ENCODE measurements around the gene LETMD1.
"Not testable (repeated sequence)": the region's sequence is repeated elsewhere in the genome, so short reads cannot be mapped to it uniquely, and the experiment has no call there.

Gene LETMD1, protein sequence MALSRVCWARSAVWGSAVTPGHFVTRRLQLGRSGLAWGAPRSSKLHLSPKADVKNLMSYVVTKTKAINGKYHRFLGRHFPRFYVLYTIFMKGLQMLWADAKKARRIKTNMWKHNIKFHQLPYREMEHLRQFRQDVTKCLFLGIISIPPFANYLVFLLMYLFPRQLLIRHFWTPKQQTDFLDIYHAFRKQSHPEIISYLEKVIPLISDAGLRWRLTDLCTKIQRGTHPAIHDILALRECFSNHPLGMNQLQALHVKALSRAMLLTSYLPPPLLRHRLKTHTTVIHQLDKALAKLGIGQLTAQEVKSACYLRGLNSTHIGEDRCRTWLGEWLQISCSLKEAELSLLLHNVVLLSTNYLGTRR

DNA sequence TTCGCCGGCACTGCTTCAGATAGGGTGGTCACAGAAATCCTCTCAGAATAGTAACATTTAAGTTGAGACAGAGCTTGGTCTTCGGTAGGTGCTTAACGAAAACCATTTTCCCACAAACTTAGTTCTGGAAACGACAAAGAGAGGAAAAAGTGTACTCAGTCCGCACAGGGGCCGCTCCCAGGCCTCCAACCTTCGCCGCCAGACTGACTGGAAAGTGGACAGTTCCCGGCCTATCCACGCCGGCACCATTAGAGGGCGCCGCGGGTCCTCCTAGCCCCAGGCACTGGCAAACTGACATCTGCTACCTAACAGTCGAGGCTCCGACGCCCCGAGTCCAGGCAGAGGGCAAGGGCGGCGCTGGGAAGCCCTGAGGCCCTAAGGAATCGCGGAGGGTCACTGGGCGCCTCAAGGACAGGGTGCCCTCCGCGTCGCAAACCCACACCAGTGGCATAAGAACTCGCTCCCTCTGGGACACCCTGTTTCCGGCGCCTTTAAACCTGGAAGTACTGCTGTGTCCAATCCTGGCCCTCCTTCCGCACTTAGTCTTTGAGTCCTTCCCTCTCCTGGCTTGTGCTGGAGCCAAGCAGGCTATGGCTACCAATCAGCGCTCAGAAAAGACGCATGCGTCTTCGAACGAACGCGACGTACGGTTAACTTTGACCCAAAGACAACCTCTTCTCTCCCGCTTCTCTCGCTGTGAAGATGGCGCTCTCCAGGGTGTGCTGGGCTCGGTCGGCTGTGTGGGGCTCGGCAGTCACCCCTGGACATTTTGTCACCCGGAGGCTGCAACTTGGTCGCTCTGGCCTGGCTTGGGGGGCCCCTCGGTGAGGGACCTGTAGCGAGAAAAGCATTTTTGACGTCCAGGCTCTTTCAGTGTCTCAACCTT, at the start of gene LETMD1:
Gene LETMD1 (plus strand): TSS at position 673 of the 886 bp plus-strand sequence. CDS start 30 bp downstream, at position 703.
- peak; percentile 100 for DNase-seq
- in situ Hi-C loops (cut with HindIII; ENCODE audit: low pct_ligation_motif_present, low pct_unique_long_range_greater_than_20kb, low sequenced_read_pairs): no loop called here

DNA sequence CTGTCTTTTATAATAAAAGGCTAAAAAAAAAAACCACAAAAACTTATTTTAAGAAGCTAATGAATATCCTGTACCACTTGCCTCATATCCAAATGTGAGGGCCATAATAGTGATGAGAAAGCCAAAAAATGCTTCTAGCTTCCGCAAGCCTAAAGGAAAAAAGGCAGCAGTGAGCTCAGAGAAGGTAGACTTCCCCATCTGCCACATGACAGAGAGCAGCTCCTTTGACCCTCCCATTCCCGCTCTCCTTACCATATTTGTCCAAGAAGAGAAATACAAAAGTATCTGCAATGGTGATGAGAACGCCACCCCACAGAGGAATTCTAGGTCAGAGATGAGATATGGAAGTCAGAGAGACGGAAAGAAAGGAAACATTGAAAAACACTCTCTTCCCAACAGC, 49.0 kb upstream of the LETMD1 start:
- no peak for DNase-seq
- in situ Hi-C loops (cut with HindIII; ENCODE audit: low pct_ligation_motif_present, low pct_unique_long_range_greater_than_20kb, low sequenced_read_pairs): no loop called here

DNA sequence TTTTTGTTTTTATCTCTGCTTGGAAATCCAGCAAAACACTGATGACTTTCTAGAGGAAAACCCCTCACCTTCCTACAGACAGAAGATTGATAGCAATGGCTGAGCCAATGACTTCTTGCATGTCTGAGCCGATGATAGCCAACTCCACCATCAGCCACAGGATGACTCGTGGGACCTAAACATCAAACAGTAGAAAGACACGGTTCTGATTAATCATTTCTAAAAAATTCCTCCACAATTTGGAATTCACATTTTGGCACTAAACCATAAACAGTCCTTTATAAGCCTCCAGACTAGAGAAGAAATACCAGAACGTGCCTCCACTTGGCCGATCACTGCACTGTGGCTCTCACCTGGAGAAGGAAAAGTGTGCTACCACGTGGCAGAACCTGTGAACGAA, 47.9 kb upstream of the LETMD1 start:
- peak; percentile 73 for DNase-seq
- in situ Hi-C loops (cut with HindIII; ENCODE audit: low pct_ligation_motif_present, low pct_unique_long_range_greater_than_20kb, low sequenced_read_pairs): no loop called here

DNA sequence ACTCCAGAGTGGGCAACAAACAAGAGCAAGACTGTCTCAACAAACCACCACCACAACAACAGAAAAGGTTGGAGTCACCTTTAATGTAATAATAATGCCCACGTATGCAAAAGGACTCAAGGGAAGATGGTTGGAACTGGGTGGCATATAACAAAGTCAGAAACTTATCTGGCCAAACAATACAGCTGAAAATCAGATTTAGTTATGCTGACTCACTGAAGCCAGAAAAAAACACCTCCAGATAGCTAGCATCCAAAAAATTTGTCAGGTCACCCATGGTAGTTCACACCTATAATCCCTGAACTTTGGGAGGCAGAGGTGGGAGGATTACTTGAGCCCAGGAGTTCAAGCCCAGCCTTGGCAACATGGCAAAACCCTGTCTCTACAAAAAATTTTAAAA, 46.3 kb upstream of the LETMD1 start:
- no peak for DNase-seq
- in situ Hi-C loops (cut with HindIII; ENCODE audit: low pct_ligation_motif_present, low pct_unique_long_range_greater_than_20kb, low sequenced_read_pairs): no loop called here

DNA sequence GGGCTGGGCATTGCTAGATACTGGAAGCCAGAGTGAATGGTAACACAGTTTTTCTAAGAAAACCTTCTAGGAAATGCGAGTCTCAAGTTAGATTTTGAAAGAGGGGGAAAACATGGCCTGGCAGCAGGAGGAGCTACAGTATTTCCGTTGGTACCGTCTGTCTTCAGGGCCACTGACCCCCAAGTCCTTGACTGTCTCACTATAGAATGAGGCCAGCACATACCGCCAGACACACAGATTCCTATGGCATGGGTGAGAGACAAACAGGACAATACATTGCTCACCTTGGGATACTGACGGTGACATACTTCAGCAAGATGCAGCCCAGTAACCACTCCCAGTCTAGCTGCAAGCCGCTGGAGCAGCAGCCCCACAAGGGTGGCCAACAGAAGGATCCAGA, 43.6 kb upstream of the LETMD1 start:
- no peak for DNase-seq
- in situ Hi-C loops (cut with HindIII; ENCODE audit: low pct_ligation_motif_present, low pct_unique_long_range_greater_than_20kb, low sequenced_read_pairs): no loop called here

DNA sequence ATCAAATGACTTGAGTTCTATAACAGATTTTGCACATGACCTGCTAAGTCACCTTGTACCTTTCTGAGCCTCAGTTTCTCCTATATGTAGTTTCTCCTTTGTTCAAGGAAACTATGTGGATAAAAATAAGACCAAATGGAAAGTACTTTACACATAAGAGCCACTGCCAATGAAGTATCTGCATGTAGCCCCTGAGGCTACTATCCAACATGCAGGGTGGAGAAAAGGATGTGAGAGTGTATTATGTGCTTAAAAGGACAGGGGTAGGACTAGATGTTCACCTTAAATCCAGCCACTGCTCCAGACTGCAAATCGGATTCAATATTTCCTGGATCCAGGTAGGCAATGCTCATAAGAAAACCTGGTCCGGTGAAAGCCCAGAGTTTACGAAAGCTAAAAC, 43.1 kb upstream of the LETMD1 start:
- in situ Hi-C loops (cut with HindIII; ENCODE audit: low pct_ligation_motif_present, low pct_unique_long_range_greater_than_20kb, low sequenced_read_pairs): no loop called here
- DNase-seq: no peak

DNA sequence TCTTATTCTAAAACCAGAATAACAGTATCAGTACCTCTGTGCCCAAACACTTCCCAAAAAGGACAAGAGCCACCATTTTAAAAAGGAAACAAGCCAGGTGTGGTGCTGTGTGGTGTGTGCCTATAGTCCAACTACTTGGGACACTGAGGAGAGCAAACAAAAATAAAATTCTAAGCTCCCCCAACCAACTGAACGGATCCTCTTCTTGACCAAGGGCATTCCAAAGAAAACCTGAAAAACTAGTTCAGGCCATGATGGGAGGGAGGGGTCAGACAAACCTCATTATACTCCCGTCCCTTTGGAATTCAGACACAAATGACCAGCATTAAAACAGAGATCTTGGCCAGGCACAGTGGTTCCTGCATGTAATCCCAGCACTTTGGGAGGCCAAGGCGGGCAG, 42.5 kb upstream of the LETMD1 start:
- DNase-seq: no peak

DNA sequence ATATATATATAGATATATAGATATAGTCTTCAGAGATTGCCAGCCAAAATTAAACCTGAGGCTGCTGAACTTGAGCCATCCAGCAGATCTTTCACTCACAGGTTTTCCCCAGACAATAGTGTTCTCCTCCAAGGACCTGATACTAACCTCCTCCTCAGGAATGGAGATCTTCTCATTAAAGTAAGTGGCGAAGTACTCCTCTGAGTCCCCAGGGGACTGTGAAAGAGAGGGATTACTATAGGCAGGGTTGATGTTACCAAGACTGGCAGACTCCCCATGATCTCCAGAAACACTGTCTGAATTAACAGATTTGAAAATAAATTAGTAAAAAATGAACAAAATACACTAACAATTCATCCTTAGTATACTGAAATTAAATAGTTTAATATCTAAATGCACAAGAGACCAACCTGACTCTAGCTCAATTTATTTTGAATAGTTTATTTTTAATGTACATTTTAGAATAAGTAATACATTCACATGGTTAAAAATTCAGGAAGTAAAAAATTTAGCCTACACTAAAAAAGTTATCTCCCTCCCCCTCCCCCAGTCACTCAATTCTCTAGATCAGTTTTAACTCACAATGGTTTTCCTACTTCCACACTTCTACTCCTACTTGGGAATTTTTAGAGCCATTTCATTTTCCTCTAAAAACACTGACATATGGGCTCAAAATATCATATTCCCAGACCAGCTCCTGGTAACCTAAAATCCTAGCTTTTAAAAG, 39.6 kb upstream of the LETMD1 start:
- in situ Hi-C loops (cut with HindIII; ENCODE audit: low pct_ligation_motif_present, low pct_unique_long_range_greater_than_20kb, low sequenced_read_pairs): no loop called here
- no peak for DNase-seq

More for the DNA sequence above, 42.5 kb upstream of the LETMD1 start:
- in situ Hi-C loops (cut with HindIII; ENCODE audit: low pct_ligation_motif_present, low pct_unique_long_range_greater_than_20kb, low sequenced_read_pairs): no loop called here

DNA sequence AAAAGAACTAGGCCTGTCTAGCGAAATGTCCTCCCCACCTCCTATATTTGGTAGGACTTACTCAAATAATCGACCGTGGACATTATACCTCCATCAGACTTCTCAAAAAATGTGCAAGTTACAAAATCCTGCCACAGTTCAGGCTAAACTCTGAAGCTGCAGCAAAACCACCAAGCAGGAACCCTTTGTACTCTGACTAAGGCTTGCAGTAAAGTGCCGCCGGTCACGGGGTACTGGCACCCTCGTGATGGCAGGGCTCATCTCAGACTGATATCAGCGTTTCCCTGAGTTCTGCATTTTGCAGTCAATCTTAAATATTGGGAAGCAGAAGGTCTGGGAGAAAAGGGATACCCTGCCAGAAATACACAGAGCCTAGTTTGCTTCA, 39.1 kb upstream of the LETMD1 start:
- in situ Hi-C loops (cut with HindIII; ENCODE audit: low pct_ligation_motif_present, low pct_unique_long_range_greater_than_20kb, low sequenced_read_pairs): no loop called here
- peak; percentile 83 for DNase-seq

DNA sequence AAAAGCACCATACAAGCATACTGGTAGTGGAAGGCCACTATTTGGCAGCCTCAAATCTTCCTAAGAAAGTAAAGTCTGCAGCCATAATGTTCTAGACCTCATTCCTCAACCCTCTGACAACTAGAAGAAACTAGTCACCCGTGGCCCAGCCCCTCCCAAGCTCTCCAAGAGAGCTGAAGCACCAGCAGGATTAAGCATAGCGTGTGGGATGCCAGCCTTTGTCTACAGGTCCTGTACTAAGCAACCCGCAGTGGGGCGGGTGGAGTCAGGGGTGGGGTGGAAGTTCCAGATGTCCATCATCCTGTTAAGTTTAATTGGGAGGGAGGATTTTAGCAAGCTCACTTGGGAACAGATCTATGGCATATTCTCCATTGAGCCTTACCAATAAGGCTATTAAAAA, 36.2 kb upstream of the LETMD1 start:
- in situ Hi-C loops (cut with HindIII; ENCODE audit: low pct_ligation_motif_present, low pct_unique_long_range_greater_than_20kb, low sequenced_read_pairs): no loop called here
- DNase-seq: no peak

DNA sequence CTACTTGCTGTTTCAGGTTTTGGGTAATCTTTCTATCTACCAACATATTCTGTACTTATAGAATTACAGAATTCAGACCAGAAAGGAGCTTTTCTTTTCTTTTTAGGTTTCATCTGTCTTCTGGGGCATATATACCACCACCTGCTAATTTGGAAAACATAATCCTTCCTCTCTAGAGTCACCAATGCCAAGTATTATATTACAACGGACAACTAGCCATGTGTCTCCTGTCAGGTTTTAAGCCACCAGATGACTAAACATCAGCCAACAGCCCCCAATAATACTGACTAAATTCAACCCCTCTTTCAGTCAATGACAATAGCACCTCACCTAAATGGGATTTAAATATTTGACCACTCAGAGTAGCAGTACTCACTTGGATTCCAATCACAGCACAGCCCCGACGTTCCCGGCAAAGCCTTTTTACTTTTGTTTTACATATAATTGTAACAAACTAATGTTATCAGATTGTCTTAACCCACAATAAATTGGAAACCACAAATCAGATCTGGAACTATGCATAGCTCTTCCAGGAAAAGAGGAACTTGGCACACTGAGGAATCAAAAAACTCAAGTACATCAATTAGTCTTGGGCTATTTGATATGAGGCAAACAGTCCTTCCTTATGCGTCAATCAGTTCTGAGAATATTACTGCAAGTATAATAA, 35.4 kb upstream of the LETMD1 start:
- in situ Hi-C loops (cut with HindIII; ENCODE audit: low pct_ligation_motif_present, low pct_unique_long_range_greater_than_20kb, low sequenced_read_pairs): no loop called here
- no peak for DNase-seq

DNA sequence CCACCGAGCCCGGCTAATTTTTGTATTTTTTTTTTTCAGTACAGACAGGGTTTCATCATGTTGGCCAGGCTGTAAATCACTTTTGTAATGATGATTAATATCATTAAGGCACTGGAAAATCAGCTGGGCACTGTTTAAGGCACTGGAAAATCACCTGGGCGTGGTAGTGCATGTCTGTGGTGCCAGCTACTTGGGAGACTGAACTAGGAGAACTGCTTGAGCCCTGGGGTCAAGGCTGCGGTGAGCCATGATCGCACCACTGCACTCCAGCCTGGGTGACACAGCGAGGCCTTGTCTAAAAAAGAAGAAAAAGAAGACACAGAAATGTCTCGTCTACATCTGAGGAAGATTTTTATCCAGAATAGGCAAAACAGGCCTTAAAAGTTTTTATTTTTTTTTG, 34.7 kb upstream of the LETMD1 start:
- no peak for DNase-seq
- in situ Hi-C loops (cut with HindIII; ENCODE audit: low pct_ligation_motif_present, low pct_unique_long_range_greater_than_20kb, low sequenced_read_pairs): no loop called here

DNA sequence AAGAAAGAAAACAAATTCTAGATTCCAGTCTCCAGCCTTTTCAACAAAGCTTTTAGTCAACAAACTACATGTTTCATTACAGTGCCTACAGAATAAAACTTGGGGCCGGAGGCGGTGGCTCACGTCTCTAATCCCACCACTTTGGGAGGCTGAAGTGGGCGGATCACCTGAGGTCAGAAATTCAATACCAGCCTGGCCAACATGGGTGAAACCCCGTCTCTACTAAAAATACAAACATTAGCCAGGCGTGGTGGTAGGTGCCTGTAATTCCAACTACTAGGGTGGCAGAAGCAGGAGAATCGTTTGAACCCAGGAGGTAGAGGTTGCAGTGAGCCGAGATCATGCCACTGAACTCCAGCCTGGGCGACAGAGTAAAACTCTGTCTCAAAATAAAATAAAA, 33.7 kb upstream of the LETMD1 start:
- in situ Hi-C loops (cut with HindIII; ENCODE audit: low pct_ligation_motif_present, low pct_unique_long_range_greater_than_20kb, low sequenced_read_pairs); DNase-seq: not testable (repeated sequence)

DNA sequence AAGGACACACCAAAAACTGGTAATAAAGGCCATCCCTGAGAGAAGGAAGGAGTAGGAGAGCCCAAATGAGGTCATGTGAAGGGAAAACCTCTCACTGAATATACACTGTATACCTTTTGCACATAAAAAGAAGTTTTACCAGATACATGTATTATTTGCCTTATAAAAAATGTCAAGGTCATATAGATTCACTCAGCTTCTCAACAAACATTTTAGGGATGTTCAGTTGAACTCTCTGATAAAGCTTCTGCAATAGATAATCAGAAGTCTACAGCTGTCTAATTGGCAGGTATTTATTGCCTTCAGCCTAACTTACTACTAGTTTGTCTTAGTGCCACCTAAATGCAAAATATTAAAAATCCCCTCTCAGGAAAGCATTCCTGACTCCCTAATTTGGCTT, 30.7 kb upstream of the LETMD1 start:
- DNase-seq: no peak
- in situ Hi-C loops (cut with HindIII; ENCODE audit: low pct_ligation_motif_present, low pct_unique_long_range_greater_than_20kb, low sequenced_read_pairs): no loop called here

DNA sequence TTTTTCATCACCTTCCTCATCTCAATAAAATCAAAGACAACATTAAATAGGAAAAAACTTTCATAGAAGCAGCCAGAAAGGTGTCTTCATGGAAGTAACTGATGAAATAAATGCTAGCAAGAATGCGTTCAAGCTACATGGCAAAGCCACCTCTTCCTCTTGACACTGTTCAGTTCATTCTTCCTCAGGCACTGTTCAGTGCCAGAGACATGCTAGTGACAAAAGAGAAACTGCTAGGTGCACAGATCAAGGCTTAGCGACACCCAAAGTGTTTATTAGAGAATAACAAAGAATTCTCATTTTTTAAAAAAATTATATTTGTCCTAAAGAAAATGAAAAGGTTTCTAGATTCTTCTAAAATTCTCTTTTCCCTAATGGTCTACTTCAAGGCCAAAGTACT, 29.2 kb upstream of the LETMD1 start:
- in situ Hi-C loops (cut with HindIII; ENCODE audit: low pct_ligation_motif_present, low pct_unique_long_range_greater_than_20kb, low sequenced_read_pairs): no loop called here

DNA sequence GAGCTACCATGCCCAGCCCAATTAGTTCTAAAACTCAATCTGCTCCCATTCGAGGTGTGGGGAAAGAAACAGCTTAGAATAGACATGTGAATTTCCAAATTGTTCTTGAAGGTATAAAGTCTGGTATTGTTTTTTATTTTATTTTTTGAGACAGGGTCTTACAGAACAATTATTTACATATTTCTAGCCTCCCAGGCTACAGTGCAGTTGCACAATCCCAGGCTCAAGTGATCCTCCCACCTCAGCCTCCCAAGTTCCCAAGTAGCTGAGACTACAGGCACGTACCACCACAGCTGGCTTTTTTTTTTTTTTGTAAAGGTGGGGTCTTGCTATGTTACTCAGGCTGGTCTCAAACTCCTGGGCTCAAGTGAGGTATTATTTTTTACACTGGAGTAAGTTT, 28.2 kb upstream of the LETMD1 start:
- no peak for DNase-seq
- in situ Hi-C loops (cut with HindIII; ENCODE audit: low pct_ligation_motif_present, low pct_unique_long_range_greater_than_20kb, low sequenced_read_pairs): no loop called here

More for the DNA sequence above, 29.2 kb upstream of the LETMD1 start:
- no peak for DNase-seq

DNA sequence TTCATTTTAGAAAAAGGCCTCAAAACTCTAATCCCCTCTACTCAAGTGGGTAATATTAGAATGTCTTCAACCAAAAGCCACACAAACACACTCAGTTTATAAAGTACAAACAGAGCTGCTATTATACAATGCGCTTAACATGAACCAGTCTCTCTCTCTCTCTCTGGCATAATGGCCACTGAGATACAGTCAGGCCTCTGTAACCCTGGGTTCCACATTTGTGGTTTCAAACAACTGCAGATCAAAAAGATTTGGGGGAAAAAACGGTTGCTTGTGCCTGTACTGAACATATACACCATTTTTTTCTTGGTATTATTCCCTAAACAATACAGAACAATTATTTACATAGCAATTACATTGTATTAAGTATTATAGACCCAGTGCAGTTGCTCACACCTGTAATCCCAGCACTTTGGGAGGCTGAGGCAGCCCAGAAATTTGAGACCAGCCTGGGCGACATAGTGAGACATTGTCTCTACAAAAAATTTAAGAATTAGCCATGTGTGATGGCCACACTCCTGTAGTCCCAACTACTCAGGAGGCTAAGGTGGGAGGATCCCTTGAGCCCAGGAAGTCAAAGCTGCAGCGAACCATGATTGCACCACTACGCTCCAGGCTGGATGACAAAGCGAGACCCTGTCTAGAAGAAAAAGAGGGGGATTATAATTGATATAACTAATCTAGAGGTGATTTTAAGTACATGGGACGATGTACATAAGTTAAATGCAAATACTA, 27.5 kb upstream of the LETMD1 start:
- in situ Hi-C loops (cut with HindIII; ENCODE audit: low pct_ligation_motif_present, low pct_unique_long_range_greater_than_20kb, low sequenced_read_pairs): no loop called here
- DNase-seq: no peak

DNA sequence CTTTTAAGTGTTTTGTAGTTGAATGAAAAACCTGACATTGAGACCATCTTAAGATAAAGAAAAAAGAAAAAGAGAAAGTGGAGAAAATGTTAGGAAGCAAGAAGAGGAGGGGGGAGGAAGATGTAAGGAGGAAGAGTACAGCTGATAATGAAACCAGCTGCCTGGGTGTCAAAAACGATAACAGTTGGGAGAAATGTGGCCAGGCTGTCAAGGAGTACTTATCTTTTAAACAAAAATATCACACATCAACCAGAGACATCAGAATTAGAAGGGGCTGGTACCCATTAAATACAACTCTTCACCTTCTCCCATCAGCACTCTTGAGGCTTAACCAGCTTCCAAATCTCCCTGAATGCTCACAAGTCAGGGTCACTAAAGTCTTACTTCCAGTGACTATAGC, 26.4 kb upstream of the LETMD1 start:
- in situ Hi-C loops (cut with HindIII; ENCODE audit: low pct_ligation_motif_present, low pct_unique_long_range_greater_than_20kb, low sequenced_read_pairs): no loop called here
- no peak for DNase-seq
